Activated gamma-delta T cell treated with Interleukin-2 at 50 U/mL for 16 hours (primary cell): Measurements from ENCODE around the gene ADCK1.
"Not testable (repeated sequence)": the region's sequence is repeated elsewhere in the genome, so short reads cannot be mapped to it uniquely, and the experiment has no call there.

Experiments used
- DNase-seq: peaks from one replicate; pipeline ENCODE4 v3.0.0-alpha.2; 2020

ADCK1 gene

DNA sequence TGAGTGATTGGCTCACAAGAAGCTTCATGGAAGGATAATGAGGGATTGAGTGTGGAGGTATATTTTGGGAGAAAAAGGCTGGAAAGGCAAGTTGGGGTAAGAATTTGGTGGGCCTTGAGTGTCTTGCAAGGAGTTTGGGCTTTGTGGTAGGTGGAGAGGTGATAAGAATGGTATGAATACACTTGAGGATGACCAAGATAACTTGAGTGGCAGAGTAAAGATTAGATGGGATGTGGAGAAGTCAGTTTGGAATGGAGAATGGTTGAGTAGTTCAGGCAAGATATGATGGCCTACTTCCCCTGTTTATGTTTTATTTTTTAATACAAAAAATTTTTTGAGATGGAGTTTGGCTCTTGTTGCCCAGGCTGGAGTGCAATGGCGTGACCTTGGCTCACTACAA lies 9.1 kb downstream of the ADCK1 start:
- DNase-seq, result no peak

DNA sequence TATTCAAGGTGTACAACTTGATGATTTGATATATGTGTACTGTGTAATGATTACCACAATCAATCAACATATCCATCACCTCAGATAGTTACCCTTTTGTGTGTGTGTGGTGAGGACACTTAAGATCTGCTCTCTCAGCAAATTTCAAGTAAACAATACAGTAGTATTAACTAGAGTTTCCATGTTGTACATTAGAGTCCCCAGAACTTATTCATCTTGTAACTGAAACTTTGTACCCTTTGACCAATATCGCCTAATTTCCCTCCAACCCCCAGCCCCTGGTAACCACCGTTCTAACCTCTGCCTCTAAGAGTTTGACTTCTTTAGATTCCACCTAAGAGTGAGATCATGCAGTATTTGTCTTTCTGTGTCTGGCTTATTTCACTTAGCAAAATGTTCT lies 12.1 kb downstream of the ADCK1 start:
- no peak for DNase-seq

DNA sequence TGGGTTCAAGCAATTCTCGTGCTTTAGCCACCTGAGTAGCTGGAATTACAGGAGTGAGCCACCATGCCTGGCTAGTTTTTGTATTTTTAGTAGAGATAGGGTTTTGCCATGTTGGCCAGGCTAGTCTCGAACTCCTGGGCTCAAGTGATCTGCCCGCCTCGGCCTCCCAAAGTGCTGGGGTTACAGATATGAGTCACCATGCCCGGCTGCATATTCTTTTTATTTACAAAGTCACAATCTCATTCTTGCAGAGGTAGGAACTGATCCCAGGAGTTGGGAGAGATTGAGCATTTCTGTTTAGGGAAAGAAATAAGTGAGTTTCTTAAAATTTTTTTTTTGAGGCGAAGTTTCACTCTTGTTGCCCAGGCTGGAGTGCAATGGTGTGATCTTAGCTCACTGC lies 12.8 kb downstream of the ADCK1 start:
- not testable (repeated sequence) for DNase-seq

DNA sequence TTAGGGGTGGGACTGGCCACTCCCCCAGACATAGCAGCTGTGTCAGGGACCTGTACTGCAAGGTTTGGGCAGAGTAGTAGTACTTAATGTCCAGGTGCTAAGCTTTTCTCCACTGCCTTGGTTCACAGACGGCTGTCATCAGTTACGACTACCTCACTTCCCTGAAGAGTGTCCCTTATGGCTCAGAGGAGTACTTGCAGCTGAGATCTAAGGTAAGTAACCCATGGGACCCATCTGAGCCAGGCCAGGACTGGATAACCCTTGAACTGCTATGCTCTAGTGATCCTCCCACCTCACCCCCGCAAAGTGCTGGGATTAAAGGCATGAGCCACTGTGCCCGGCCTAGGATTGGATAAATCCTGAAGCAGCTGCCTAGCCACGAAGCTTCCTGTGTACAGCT lies 22.4 kb downstream of the ADCK1 start:
- no peak for DNase-seq

DNA sequence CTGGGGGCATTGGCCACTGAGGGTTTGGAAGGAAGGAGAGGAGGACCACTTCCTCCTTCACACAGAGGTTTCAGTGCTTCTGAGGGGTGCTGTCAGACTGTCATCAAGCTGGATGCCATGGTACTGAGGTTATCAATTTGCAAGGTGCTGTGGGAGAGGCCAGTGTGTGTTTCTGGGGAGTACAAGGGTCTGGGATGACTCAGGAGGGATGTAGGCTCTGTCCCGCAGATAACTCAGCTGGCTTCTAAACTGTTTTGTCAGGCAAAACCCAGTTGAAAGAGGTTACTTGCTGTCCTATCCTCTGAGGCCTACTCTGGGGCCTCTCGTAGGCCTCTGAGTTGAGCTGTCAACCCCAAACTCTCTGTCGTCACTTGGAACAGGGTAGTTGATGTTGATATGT lies 22.8 kb downstream of the ADCK1 start:
- DNase-seq, result no peak

DNA sequence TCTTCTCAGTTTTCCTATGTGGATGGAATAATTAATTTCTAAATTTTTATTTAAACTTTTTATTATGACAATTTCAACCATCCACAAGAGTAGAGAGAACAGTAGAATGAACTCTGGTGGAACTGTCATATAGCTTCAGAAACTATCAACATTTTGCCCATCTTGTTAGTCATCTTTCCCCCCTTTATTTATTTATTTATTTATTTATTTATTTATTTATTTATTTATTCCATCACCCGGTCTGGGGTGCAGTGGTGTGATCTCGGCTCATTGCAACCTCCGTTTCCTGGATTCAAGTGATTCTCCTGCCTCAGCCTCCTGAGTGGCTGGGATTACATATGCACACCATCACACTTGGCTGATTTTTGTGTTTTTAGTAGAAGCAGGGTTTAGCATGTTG lies 23.5 kb downstream of the ADCK1 start:
- DNase-seq, result no peak

DNA sequence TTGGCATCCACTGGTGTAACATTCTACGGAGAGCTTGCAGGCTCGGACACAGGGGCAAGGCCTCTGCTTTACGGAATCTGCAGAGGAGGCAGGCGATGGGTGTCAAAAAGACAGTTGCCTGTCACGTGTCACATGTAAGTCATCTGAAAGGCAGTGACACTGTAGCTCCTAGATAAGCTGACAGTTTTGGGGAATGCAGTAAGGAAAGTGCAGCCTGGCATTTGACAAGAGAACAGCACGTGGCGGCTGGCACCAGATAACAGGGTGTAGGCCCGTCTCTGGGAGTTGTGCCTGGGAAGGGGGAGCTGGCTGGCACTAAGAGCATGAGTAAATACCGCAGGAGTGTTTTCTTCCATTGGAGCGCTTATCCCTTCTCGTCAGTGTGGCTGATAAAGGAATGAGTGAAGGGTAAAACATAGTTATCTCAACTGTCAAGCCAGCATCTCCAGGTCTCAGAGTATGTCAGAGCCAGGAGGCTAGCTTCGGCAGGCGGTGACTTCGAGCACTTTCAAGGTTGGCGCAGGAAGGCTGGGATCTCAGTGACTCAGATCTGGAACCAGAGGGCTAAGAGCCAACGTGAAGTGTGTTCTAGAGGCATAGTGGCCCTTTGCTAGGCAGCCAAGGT lies 26.1 kb downstream of the ADCK1 start:
- no peak for DNase-seq

DNA sequence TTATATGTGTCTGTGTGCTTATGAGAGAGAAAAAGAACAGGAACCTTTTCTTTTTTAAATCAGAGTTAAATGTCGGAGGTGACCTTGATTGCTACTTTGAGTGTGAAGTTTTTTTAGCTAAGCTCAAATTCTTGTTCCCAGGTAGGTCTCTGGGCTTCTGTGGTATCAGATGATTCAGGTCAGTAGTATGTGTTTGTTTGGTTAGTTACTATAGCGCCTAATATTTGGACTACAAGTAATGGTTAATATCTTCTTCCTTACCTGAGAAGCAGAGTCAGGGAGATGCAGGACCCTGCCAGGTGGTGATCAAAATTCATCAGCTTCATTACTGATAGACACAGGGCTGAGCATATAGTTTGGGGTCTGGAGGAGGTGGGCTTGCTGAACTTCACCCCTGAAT lies 30.8 kb downstream of the ADCK1 start:
- no peak for DNase-seq

DNA sequence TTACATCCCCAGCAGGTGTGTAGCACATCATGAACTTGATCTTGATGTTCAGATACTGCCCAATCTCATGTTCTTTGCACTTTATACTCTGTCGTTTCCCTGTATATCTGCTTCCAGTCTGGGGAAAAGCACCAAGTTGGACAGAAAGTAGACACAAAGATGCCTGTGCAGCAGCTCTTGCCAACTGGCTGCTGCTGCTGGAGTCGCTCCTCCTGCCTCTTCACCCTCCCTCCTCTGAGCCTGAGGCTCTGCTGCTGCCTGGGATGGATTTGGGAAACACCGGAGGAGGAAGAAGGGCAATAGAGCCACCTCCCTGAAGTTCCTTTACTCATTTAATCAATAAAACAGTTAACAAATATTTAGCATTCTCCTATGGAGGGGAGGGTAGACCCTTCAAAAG lies 32.4 kb downstream of the ADCK1 start:
- DNase-seq, result no peak

DNA sequence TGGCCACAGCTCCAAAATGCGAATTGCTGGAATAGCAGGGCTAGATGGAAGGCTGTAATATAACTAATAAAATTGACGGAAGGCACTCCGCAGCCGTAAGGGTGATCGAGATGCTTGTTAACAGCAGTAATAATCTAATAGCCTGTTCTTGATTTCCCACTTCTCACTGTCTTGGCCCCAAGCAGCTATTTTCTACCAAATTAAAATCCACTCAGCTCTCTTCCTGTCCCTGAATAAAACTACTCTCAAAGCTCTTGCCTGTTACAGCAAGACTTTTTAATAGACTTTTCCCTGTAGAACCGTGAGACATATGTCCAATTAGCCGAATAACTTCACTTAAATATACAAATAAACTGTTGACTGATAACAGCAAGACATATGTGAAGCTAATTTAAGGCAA lies 38.0 kb downstream of the ADCK1 start:
- no peak for DNase-seq

DNA sequence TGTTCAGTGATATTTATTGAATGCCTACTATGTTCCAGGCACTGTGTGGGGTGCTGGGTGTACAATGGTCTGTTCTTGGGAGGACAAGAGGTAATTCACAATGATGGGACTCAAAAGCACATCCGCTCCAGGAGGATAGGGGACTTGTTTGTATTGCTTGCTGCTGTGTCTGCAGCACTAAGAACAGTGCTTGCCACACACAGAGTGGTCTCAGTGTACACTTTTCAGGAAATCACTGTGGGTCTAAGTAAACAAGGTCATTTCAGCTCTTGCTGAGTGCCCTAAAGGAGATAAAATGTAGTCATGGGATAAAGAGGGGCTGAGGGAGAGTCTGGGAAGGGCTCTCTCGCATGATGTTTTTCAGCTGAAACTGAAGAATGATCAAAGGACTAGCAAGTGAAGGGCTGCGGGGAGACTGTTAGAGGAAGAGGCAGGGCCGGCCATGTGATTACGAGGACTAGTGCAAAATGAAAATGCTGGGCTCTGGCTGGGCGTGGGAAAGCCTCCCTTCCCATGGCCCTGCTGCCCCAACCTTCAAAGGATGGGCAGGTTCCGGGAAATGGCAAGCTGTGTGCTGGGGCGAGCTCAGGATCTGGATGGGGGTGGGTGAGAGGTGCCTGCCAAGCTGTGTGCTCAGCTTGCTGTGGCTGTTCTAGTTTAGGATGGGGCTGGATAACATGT lies 39.1 kb downstream of the ADCK1 start:
- DNase-seq, result no peak

DNA sequence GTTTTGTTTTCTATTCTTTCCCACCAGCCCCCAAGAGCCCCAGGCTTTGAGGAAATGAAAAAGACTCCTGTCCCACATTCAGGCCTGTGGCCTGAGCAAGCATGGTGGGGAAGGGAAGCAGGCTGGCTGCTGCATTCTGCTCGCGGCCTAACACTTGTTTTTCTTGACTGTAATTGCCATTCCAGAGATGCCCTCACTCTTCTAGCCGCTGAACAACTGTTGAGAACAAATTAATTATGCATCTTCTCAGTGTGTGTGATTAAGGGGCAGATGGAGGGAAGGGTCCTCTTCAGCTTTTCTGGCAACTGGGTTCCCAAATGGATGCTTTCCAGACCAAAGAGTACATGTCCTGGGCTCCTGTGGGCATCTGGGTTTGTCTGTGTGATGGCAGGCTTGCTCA lies 43.3 kb downstream of the ADCK1 start:
- no peak for DNase-seq

DNA sequence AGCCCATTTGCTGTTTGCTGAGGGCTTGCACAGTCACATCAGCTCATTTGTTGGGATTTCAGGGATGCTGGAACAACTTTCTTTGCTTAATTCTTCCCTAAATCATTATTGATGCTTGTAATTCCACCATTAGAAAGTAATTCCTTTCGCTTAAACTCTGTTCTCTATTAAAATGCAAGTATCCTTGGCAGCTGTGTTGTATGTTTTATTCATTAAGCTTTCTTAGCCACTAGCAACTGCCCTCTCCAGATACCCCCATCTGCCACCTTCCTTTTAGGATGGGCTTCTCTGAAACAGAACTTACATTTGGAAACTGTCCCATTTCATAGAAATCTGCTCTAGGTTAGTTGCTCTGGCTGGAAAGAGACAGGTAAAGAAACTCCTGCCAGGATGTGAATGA lies 43.7 kb downstream of the ADCK1 start:
- DNase-seq, result no peak

DNA sequence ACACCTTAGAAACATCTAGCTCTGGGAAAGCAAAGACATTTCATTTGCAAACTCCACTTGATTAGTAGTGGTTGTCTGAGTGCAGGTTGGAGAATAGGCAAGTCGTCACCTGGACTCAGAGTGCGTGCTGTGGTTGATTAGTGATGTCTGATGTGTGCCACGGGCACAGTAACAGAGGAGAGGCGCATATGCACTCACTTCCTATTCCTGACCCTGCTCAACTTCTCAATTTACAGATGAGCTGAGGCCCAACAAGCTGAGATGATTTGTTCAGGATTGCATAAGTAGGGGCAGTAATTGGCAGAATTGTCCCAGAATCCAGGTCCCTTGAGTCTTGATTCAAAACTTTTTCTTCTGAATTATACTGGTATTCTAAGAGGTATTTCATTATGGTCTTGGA lies 44.9 kb downstream of the ADCK1 start:
- DNase-seq, result no peak

DNA sequence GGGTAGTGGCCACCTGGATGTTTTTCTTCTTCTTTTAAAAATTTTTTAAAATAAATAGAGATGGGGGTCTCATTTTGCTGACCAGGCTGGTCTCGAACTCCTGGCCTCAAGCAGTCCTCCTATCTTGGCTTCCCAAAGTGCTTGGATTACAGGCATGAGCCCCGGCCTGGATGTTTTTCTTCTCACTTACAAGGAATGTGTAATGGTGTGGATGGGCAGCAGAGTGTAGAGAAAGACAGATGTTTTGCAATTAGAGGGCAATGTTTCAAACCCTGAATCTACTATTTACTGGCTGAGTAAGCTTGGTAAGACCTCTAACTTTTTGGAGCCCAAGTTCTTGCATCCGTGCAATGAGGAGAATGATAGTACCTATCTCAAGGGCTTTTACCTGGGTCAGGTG lies 48.1 kb downstream of the ADCK1 start:
- DNase-seq, result no peak

DNA sequence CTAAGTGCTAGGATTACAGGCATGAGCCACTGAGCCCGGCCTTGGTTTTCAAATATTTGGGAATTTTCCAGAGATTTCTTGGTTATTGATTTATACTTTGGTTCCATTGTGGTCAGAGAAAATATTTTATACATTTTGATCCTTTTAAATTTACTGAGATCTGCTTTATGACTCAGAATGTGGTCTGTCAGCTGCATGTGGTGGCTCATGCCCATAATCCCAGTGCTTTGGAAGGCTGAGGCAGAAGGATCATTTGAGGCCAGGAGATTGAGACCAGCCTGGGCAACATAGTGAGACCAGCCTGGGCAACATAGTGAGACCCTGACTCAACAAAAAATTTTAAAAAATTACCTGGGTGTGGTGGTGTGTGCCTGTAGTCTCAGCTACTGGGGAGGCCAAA lies 49.8 kb downstream of the ADCK1 start:
- DNase-seq, result no peak

DNA sequence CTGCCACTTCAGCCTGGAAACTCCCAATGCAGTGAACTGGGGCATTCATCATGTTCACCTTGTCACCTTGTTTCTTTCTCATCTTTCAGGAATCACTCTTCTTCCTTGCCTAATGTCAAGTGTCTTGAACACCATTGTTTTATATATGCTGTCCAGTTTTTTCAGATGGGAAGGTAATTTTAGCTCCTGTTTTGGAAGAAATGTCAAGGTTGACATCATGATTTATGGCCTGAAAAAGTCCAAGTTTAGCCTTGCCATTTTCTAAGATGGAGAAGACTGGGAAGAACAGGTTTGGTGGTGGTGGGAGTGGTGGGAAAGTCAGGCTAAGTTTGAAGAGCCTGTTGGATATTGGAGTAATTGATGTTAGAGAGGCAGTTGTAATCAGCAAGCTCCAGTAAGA lies 54.0 kb downstream of the ADCK1 start:
- no peak for DNase-seq

DNA sequence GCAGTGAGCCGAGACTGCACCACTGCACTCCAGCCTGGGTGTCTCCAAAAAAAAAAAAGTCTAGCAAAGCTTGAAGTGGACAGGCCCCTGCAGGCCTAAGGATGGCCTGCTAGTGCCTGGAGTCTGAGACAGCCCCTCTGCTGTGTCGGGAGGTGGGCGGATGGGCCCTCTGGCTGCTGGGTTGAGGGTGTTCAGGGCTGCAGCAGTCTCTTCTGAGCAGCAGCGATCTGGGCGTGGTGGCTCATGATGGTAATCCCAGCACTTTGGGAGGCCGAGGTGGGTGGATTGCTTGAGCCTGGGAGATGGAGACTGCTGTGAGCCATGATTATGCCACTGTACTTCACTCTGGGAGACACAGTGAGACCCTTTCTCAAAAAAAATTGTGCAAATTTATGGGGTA lies 57.0 kb downstream of the ADCK1 start:
- no peak for DNase-seq

DNA sequence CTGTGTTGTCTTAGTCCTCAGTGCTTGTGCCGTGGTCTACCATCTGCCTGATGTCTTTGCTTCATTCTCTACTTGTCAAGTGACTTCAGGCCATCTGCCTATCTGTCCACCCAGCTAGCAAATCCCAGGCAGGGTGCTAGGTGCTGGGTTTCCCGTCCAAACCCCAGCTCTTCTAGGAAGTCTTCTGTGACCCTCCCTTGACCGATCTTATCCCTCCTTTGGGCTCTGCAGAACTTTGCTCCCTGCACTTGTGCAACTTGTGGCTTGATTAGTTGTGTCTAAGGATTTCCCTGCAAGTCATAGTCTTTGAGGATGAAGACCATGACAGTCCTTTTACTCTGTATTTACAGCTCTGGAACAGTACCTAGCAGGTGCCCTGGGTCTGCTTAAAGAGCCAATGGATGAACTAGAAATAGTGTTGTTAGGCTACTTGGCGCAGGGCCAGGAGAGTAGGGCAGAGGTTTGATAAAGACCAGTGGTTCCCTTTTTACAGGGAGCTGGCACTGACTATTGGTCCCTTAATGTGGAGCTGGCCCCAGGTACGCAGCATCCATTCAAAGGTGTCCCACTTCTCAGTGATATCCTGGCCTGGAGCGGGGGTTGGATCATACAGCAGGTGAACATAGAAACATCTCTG lies 60.1 kb downstream of the ADCK1 start:
- no peak for DNase-seq

DNA sequence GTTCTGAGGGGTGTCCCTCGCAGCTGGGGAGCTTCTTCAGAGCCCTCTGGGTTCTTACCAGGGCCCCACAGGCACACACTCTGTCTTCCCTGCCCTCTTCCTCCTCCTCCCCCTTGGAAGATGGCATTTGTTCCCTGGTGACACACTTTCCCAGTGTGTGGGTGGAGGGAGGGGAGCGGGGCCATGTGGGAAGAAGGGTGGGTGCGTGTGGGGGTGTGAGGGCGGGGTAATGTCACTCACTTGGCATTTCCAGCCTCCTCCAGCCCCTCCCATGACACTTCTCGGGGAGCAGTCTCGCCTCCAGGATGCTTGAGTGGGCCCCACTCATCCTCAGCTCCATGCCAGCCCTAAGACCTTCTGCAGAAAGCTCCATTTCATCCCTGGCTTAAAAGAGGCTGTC lies 61.3 kb downstream of the ADCK1 start:
- no peak for DNase-seq

DNA sequence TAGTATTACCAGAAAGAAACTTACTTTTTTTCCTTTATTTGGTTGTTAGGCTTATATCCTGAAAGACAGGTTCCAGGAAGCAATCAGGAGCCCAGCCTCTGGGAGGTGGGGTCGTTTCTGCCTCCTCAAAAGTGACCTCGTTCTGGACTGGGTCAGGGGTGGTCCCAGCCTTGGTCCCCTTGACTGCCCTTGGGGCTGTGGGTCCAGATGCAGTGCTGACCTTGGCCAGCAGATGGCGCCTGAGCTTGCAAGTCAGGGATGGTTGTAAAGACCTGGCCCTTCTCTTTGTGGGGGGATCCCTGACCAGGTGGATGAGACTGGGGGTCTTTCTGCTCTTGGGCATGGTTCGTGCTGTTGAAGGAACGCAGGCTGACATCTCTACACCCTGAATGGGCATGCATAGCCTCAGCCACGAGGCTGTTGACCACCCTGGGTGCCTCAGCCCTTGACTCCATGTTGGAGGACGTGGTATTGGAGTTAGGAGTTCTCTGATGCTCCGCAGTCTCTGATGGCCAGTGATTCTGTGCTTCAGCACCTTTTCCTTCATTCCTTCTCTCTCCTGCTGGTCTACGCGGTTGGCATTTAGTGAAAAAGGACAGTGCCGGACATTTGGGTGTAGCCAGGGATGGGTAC lies 62.4 kb downstream of the ADCK1 start:
- DNase-seq, result peak; percentile 76

DNA sequence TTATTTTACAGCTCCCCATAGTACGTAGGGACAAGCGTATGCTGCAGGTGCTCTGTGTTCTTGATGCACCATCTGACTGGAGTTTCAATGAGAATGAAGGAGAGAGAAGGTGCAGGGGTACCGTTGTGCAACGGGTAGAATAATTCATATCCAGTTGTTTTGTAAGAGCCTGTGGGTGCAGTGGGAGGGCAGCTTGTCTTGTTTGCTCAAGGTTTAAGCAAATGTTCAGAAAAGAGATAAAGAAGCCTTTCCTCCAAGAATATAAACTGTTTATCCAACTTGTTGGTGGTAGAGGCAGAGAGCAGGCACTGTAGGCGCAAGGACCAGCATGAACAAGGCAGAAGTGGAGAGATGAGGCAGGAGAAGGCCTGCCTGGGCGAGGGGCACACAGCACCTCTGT lies 64.2 kb downstream of the ADCK1 start:
- DNase-seq, result no peak

DNA sequence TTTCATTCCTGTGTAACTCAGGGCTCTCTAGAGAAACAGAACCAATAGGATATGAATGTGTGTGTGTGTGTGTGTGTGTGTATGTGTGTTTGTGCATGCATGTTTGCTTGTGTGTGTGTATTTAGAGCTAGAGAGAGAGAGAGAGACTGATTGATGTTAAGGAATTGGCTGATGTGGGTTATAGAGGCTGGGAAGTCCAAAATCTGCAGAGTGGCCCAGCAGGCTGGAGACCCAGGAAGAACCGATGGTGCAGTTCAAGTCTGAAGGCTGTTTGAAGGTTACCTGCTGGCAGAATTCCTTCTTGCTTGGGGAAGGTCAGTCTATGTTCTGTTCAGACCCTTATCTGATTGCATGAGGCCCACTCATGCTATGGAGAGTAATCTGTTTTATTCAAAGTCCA lies 64.7 kb downstream of the ADCK1 start:
- DNase-seq, result no peak

DNA sequence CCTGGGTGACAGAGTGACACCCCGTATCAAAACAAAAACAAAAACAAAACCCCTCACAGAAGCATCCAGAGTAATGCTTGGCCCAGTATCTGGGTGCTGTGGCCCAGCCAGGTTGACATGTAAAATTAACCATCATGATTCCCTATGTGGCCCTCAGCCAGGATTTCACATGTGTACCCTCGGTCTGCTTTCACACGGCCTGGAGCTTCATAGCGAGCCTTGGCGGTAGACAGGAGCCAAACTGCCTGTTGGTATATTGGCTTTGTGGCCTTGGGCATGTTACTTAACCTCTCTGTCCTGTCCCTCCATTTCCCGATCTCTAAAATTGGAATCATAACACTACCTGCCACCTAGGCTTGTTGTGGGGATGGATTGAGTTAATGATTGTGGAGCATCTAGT lies 65.5 kb downstream of the ADCK1 start:
- no peak for DNase-seq
